GM18499 (cell line): Measurements from ENCODE around the gene MNS1.
A peak's percentile ranks its signal among the peaks of the same experiment; 100 is the strongest.
"Not testable (repeated sequence)": the region's sequence is repeated elsewhere in the genome, so short reads cannot be mapped to it uniquely, and the experiment has no call there.

Experiments used
- ATAC-seq: cut with Tn5 transposase; IDR thresholded peaks from one replicate; pipeline ENCODE4 v1.9.1; 2021; ENCODE audit warnings: moderate number of reproducible peaks; ENCODE audit not compliant: insufficient read depth, unreplicated experiment

The MNS1 gene

GRCh38 chr15:56459096-56459495, 5.8 kb downstream of the MNS1 start:
- no peak for ATAC-seq

- no peak for ATAC-seq
Observed at GRCh38 chr15:56456229-56456628, 8.7 kb downstream of the MNS1 start.

GRCh38 chr15:56454836-56455235, 10.1 kb downstream of the MNS1 start:
- no peak for ATAC-seq

GRCh38 chr15:56445746-56446145, 19.2 kb downstream of the MNS1 start:
- no peak for ATAC-seq

- ATAC-seq: no peak
Observed at GRCh38 chr15:56442354-56442753, 22.6 kb downstream of the MNS1 start.

GRCh38 chr15:56440214-56440770, 24.6 kb downstream of the MNS1 start:
- no peak for ATAC-seq

- no peak for ATAC-seq
Observed at GRCh38 chr15:56432304-56432703, 32.6 kb downstream of the MNS1 start.

- peak; percentile 57 for ATAC-seq
Observed at GRCh38 chr15:56428821-56429458, 36.0 kb downstream of the MNS1 start.

- ATAC-seq: no peak
Observed at GRCh38 chr15:56425976-56426375, 39.0 kb downstream of the MNS1 start.

GRCh38 chr15:56425276-56425675, 39.7 kb downstream of the MNS1 start:
- no peak for ATAC-seq

- not testable (repeated sequence) for ATAC-seq
Observed at GRCh38 chr15:56413114-56413733, 51.7 kb downstream of the MNS1 start.

GRCh38 chr15:56411122-56411749, 53.7 kb downstream of the MNS1 start:
- no peak for ATAC-seq

GRCh38 chr15:56410721-56411120, 54.2 kb downstream of the MNS1 start:
- ATAC-seq: no peak

- not testable (repeated sequence) for ATAC-seq
Observed at GRCh38 chr15:56399209-56399608, 65.7 kb downstream of the MNS1 start.

- not testable (repeated sequence) for ATAC-seq
Observed at GRCh38 chr15:56397325-56397724, 67.6 kb downstream of the MNS1 start.

GRCh38 chr15:56394909-56395308, 70.0 kb downstream of the MNS1 start:
- no peak for ATAC-seq

- no peak for ATAC-seq
Observed at GRCh38 chr15:56393277-56393676, 71.7 kb downstream of the MNS1 start.

GRCh38 chr15:56390739-56391267, 74.1 kb downstream of the MNS1 start:
- no peak for ATAC-seq

GRCh38 chr15:56385908-56386307, 79.0 kb downstream of the MNS1 start:
- ATAC-seq: no peak

- no peak for ATAC-seq
Observed at GRCh38 chr15:56383010-56383409, 81.9 kb downstream of the MNS1 start.
